Embryonic facial prominence (tissue), 1 donor: ENCODE measurements around the gene OASL.

Experiments used
- DNase-seq: peaks from one replicate; pipeline ENCODE4 v3.0.0-alpha.2; 2016; ENCODE audit errors: extremely low spot score

Gene OASL

DNA sequence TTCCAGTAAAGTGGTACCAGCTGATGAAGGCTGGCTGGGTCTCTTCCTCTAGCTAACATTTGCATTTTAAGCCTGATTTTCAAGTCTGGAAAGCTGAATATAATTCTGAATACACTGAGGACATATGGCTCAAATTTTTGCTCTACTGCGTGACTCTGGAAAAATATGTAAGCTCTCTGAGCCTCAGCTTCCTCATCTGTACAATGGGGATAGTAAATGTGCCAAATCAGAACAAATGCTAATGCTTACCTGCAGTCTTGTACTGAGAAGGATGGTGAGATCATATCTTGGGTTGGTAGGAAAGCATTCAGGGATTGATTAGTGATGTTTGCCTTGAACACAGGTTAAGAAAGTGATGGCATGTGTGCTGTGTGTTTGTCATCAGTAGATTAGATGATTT is 46.1 kb downstream of the OASL start:
- DNase-seq, result no peak

- DNase-seq, result no peak
These were observed 47.1 kb downstream of the OASL start for GRCh38 chr12:120991965-120992364.

DNA sequence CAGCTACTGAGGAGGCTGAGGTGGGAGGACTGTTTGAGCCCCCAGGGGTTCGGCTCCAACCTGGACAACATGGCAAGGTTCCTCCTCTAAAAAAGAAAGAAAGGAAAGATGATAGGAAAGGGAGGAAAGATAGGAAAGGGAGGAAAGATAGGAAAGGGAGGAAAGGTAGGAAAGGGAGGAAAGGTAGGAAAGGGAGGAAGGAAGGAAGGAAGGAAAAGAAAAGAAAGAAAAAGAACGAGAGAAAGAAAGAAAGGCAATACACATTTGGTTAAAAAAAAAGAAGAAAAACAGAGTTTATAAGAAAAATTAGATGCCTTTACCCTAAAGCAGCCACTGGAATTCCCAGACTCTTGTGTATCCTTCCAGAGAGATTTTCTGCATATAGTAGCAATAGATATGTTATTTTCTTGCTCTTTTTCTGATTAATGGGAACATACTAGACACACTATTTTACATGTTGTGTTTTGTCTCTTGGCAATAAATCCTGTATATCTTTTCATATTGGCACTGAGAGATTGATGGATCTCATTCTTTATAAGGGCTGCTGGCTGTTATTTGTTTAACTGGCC is 48.5 kb downstream of the OASL start:
- DNase-seq, result no peak

DNA sequence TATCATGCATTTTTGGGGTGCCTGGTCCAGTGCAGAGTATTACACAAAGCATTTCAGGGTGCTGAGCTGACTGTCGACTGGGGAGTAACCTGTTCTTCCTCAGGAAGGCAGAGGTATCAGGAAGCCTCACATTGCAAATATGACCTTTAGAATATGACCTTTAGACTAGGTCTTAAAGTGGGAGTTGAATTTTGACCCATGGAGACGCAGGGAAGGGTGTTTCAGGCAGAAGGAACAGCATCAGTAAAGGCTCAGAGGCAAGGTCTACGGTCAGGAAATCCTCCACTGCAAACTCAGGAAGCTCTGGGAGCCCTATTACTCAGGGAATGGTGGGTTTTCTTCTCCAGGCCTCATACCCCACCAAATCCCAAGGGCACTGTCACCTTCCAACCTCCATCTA is 49.4 kb downstream of the OASL start:
- DNase-seq, result no peak

- no peak for DNase-seq
These were observed 50.4 kb downstream of the OASL start for GRCh38 chr12:120988658-120989057.

GRCh38 chr12:120988234-120988633 is 50.8 kb downstream of the OASL start:
- DNase-seq, result no peak

DNA sequence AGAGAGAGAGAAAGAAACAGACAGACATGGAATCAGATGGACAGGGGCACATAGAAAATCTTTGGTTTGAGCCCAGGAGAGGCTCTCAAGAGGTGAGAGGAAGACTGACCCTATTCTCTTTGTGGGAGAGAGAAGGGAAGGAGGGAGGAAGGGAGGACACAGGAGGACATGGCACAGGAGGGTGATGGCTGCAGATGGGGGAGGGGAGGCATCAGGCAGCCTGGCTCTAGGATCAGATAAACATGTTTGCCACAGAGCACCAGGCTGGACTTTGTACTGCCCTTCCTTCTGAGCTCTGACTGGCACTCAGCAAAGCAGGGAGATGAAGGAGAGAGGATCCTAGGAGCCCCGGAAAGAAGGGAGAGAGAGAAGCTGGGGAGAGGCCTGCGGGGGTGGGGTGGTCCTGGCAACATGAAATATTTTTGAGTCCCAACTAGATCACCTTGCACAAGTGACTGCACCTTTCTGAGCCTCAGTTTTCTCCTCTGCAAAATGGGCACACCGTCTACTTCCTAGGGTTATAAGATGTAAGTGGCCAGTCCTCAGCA is 54.6 kb downstream of the OASL start:
- no peak for DNase-seq

DNA sequence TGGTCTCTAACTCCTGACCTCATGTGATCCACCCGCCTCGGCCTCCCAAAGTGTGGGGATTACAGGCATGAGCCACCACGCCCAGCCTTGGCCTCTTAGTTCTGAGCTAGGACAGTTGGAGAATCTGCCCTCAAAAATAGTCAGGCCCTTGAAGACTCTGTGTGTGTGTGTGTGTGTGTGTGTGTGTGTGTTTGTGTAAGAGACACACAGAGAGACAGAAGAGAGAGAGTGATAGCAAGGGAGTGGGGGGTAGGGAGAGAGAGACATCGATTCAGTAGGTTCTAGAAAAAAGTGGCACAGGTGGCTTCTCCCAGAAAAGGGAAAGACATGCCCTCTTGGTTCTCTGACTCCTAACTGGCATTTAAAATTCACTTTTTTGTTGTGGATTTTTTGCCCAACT is 55.3 kb downstream of the OASL start:
- DNase-seq, result no peak

DNA sequence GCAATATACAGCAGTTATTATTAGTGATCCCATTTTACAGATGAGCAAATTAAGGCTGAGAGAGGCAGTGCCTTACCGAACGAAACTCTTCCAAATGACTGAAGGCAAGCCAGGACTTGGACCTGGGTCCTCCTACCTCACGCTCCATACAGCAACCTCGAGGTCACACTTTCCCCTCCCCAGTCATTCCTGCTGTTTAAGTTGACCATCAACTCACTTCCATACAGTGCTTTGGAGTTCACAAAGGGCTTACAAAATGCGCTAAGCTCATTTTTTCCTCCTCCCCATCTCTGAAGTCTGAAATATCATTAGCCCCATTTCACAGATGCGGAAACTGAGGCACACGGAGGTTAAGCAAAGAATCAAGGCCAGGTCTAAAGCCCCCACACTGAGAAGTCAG is 56.4 kb downstream of the OASL start:
- no peak for DNase-seq

DNA sequence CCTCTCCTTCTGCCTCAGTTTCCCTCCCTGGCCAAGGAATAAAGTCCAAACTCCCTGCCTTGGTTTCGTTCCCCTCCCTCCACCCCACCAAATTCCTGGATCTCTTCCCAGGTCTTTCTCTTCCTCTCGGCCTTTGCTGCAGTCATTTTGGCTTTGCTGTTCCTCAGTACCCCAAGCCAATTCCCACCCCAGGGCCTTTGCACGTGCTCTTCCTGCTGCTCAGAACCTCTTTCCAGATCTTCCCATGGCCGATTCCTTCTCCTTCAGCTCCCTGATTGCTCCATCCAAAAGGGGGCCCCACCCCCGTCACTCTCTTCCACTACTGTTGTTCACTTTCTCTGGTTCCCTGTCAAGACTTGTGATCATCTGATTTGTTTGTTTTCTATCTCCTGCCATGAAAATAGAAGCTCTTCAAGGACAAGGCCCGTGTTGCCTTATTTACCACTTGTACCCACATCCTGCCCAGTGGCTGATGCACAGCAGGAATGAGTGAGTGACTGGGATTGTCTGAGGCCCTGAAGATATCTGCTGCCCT is 57.6 kb downstream of the OASL start:
- no peak for DNase-seq

- DNase-seq, result no peak
These were observed 58.2 kb downstream of the OASL start for GRCh38 chr12:120980800-120981368.

- no peak for DNase-seq
These were observed 59.0 kb downstream of the OASL start for GRCh38 chr12:120979862-120980696.

GRCh38 chr12:120979220-120979861 is 59.7 kb downstream of the OASL start:
- no peak for DNase-seq

DNA sequence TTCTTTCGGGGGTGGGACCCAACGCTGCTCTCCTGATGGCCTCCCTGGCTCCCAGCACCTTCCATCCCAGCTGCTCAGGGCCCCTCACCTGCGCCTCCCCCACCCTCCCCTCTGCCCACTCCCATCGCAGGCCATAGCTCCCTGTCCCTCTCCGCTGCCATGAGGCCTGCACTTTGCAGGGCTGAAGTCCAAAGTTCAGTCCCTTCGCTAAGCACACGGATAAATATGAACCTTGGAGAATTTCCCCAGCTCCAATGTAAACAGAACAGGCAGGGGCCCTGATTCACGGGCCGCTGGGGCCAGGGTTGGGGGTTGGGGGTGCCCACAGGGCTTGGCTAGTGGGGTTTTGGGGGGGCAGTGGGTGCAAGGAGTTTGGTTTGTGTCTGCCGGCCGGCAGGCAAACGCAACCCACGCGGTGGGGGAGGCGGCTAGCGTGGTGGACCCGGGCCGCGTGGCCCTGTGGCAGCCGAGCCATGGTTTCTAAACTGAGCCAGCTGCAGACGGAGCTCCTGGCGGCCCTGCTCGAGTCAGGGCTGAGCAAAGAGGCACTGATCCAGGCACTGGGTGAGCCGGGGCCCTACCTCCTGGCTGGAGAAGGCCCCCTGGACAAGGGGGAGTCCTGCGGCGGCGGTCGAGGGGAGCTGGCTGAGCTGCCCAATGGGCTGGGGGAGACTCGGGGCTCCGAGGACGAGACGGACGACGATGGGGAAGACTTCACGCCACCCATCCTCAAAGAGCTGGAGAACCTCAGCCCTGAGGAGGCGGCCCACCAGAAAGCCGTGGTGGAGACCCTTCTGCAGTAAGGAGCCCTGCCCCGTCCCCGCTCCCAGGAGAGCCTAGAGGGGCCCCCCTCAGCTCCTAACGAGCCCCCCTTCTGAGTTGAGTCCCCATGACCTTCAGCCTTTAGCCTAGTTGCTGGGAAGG is 60.5 kb downstream of the OASL start, which contains the start of gene HNF1A:
TSS of gene HNF1A (plus strand) at position 248 of the 924 bp plus-strand sequence. CDS start at position 474, 226 bp downstream.
- DNase-seq, result no peak

- no peak for DNase-seq
These were observed 61.3 kb downstream of the OASL start for GRCh38 chr12:120977531-120978295.

- DNase-seq, result no peak
These were observed 66.0 kb downstream of the OASL start for GRCh38 chr12:120972870-120973543.

GRCh38 chr12:120971299-120972180 is 67.5 kb downstream of the OASL start:
- DNase-seq, result peak; percentile 9

DNA sequence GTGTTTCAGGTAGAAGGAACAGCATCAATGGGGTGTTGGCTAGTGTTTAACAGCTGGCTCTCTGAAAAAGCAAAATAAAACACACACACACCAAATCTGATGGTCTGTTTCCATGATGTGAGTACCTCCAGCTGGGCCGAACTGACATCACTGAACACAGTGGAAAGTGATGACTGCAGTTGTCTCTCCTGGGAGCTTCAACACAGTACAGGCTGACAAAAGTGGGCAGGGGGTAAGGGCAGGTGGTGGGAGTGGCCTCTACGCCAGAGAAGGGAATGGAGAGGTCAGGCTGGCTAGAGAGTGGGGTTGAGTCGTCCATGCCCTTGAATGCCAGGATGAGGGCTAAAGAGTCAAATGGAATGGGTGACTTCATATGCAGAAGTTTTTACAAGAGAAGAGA is 68.7 kb downstream of the OASL start:
- DNase-seq, result no peak
